Measurements from ENCODE around the gene RC3H1. TPM values are rescaled to one million over a fixed set of nuclear protein-coding genes. Genes with fewer than 3 reads are reported as not detected.
A peak's percentile ranks its signal among the peaks of the same experiment; 100 is the strongest.

Gene RC3H1
- total and polyA plus RNA-seq, 2 of the 13 experiments (the other 11 are each of a cell fraction or from before 2014, with no cell fraction given) = 11.2 to 19.6 TPM

- 0 out of 2 replicates have a peak, but pooled peaks have one; percentile 41 for TF ChIP-seq MLX (CRISPR knock-in tag; IDR thresholded peaks at IDR 0.05)
- no peak for TF ChIP-seq ZNF550 (CRISPR knock-in tag; IDR thresholded peaks at IDR 0.05; ENCODE audit: borderline replicate concordance)
- 0 out of 2 replicates have a peak, but pooled peaks have one; percentile 52 for TF ChIP-seq ZMAT3 (CRISPR knock-in tag; conservative IDR thresholded peaks at IDR 0.05)
- peak; percentile 82 for TF ChIP-seq ZNF770 (CRISPR knock-in tag; IDR thresholded peaks at IDR 0.05)
- no peak for TF ChIP-seq ZFAT (CRISPR knock-in tag; conservative IDR thresholded peaks at IDR 0.05)
- no peak for TF ChIP-seq RAD21 (CRISPR knock-in tag; IDR thresholded peaks at IDR 0.05)
- no peak for TF ChIP-seq TEF (CRISPR knock-in tag; IDR thresholded peaks at IDR 0.05)
- TF ChIP-seq FOXK2 (IDR thresholded peaks at IDR 0.05) = no peak
- TF ChIP-seq IKZF4 (CRISPR knock-in tag; IDR thresholded peaks at IDR 0.05; ENCODE audit: borderline replicate concordance, low read depth, not compliant biosample characterization) = no peak
- TF ChIP-seq NR2F2 (IDR thresholded peaks at IDR 0.05; ENCODE audit: borderline replicate concordance, low read depth) = no peak
- TF ChIP-seq AHDC1 (CRISPR knock-in tag; IDR thresholded peaks at IDR 0.05; ENCODE audit: borderline replicate concordance) = peak; percentile 41; the same call in 1 of the 2 replicates
- no peak for TF ChIP-seq CENPBD1 (CRISPR knock-in tag; IDR thresholded peaks at IDR 0.05; ENCODE audit: borderline replicate concordance, low read depth)
- no peak for TF ChIP-seq HMGXB3 (CRISPR knock-in tag; IDR thresholded peaks at IDR 0.05; ENCODE audit: borderline replicate concordance)
These were observed at the start of gene RC3H1 (continued) for GRCh38 chr1:174022080-174022975.

All from HepG2 (cell line).